GM21737 (cell line): ENCODE results near the gene RSU1.

Source experiments
- ATAC-seq: cut with Tn5 transposase; IDR thresholded peaks from one replicate; pipeline ENCODE4 v1.9.1; 2021; ENCODE audit warnings: mild to moderate bottlenecking, moderate library complexity; ENCODE audit not compliant: unreplicated experiment

Gene RSU1

DNA sequence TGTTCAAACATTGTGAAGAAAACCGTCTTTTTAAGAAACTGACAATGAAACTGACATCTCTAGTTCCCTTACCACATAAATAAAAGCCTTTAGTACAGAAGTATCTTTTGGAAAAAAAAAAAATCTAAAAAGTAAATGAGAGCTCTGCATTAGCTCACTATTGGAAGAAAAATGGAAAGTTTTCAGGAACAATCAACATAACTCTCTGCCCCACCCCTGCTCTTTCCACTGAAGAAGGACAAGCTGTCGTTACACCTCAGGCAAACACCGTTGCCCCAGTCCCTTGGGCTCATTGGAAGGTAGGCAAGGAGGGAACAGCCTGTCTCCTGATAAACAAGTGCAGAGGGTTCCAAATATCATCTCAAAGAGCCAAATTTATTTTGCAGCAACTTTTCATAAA, 273.1 kb downstream of the RSU1 start:
- no peak for ATAC-seq
